ENCODE results near the gene CROCC2. TPM values are rescaled to one million over a fixed set of nuclear protein-coding genes. Genes with fewer than 3 reads are reported as not detected.

CROCC2 gene
- polyA plus RNA-seq, 1 donor (not counting 4 experiments of a cell fraction or from before 2014, with no cell fraction given) = not detected

DNA sequence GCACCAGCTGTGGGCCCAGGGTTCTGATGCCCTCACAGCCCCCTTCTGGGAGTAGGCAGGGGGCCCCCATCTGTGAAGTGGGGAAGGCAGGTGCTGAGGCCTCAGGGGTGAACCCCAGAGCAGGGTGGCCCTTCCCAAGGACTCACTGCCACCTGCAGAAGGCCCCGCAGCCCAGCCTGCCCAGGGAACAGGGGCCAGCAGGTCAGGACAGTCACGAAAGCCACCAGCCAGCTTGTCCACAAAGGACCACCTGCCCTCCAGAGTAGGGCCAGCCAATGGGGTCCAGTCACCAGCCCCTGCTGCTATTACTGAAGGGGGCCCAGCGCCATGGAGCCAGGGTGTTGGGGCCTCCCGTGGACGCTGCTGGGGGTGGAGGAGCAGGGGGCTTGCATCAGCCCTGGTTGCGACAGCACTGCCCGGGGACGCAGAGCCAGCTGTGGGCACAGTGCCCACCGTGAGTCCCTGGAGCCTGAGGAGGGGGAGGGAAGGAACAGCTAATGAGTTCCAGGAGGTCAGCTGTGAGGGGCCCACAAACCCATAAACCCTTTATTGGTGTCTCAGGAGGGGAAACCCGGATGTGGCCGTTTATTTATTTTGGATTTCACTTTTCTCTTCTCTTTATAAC lies 80.8 kb downstream of the CROCC2 start:
- no peaks in the 10 kb centered on the region for H3K79me2 ChIP-seq (ENCODE audit: control insufficient read depth, insufficient read depth, low read length)
- H3K4me3 ChIP-seq (ENCODE audit: control insufficient read depth in 2 of 3, extremely low read depth in 1 of 3, insufficient read depth in 2 of 3, low read depth in 1 of 3, low read length in 3 of 3) = no peak overlapping the region
- no peaks in the 10 kb centered on the region for H4K20me1 ChIP-seq (ENCODE audit: control insufficient read depth, extremely low read depth, insufficient read depth, low read length)
- peaks cover 17% of the 10 kb centered on the region for H3K27me3 ChIP-seq (ENCODE audit: control insufficient read depth, extremely low read depth, insufficient read depth, low read length)
- TF ChIP-seq, protein P1, sequence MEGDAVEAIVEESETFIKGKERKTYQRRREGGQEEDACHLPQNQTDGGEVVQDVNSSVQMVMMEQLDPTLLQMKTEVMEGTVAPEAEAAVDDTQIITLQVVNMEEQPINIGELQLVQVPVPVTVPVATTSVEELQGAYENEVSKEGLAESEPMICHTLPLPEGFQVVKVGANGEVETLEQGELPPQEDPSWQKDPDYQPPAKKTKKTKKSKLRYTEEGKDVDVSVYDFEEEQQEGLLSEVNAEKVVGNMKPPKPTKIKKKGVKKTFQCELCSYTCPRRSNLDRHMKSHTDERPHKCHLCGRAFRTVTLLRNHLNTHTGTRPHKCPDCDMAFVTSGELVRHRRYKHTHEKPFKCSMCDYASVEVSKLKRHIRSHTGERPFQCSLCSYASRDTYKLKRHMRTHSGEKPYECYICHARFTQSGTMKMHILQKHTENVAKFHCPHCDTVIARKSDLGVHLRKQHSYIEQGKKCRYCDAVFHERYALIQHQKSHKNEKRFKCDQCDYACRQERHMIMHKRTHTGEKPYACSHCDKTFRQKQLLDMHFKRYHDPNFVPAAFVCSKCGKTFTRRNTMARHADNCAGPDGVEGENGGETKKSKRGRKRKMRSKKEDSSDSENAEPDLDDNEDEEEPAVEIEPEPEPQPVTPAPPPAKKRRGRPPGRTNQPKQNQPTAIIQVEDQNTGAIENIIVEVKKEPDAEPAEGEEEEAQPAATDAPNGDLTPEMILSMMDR (optimal IDR thresholded peaks at IDR 0.05 in 1 of 3, IDR thresholded peaks at IDR 0.05 in 1 of 3, conservative IDR thresholded peaks at IDR 0.05 in 1 of 3; ENCODE audit: extremely low read depth in 1 of 3, insufficient read depth in 2 of 3, low read length in 3 of 3) = no peak
- no peak for TF ChIP-seq EZH2 (IDR thresholded peaks at IDR 0.05; ENCODE audit: low read length)
- no peak overlapping the region for H3K4me2 ChIP-seq (ENCODE audit: control insufficient read depth, extremely low read depth, insufficient read depth, low read depth, low read length)
- H3K9me1 ChIP-seq (ENCODE audit: control insufficient read depth, extremely low read depth, insufficient read depth, low read length) = no peaks in the 10 kb centered on the region
- no peak overlapping the region for H2AFZ ChIP-seq (ENCODE audit: control insufficient read depth, low read length)
- no peaks in the 10 kb centered on the region for H3K4me1 ChIP-seq (ENCODE audit: control insufficient read depth, extremely low read depth, insufficient read depth, low read length)
- FAIRE-seq (no peak), DNase-seq (ENCODE audit: low read depth, low spot score) (no peak)
- H3K9me3 ChIP-seq (ENCODE audit: control insufficient read depth, low read depth, low read length) = peaks cover 3% of the 10 kb centered on the region
- no peak overlapping the region for H3K27ac ChIP-seq (ENCODE audit: control insufficient read depth, insufficient read depth, low read length)
- no peaks in the 10 kb centered on the region for H3K36me3 ChIP-seq (ENCODE audit: control insufficient read depth in 2 of 2, extremely low read depth in 1 of 2, insufficient read depth in 2 of 2, low read length in 2 of 2)
- no peak overlapping the region for H3K9ac ChIP-seq (ENCODE audit: control insufficient read depth, extremely low read depth, insufficient read depth, low read length)
- dilution Hi-C loops (cut with MboI; ENCODE audit: extremely low pct_ligation_motif_present, low sequenced_read_pairs) = no loop called here

DNA sequence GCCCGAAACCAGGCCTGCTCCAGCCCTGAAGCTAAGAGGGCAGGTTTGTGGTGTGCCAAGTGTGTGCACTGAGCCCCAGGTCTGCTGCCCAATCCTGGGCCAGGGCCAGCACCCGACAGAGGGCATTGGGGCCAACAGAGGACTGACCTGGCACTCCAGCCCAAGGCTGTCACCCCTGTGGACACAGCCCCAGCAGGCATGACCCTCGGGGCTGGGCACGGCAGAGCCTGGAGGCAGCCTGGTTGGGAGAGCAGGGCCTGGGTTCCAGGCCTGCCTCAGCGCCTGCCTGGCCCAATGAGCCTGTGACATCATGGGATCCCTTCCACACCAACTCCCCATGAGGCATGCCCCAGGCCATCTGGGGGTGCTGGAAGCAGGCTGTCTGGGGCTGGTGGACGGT lies 81.5 kb downstream of the CROCC2 start:
- no peak overlapping the region for H3K9ac ChIP-seq (ENCODE audit: control insufficient read depth, extremely low read depth, insufficient read depth, low read length)
- no peak overlapping the region for H3K4me2 ChIP-seq (ENCODE audit: control insufficient read depth, extremely low read depth, insufficient read depth, low read depth, low read length)

More for the DNA sequence above, 81.5 kb downstream of the CROCC2 start:
- Histone ChIP-seq H2AFZ (ENCODE audit: control insufficient read depth, low read length) (no peak overlapping the region), H3K9me1 (ENCODE audit: control insufficient read depth, extremely low read depth, insufficient read depth, low read length) (no peaks in the 10 kb centered on the region), H3K9me3 (ENCODE audit: control insufficient read depth, low read depth, low read length) (peaks cover 3% of the 10 kb centered on the region), H4K20me1 (ENCODE audit: control insufficient read depth, extremely low read depth, insufficient read depth, low read length) (no peaks in the 10 kb centered on the region), H3K27ac (ENCODE audit: control insufficient read depth, insufficient read depth, low read length) (no peak overlapping the region), H3K4me1 (ENCODE audit: control insufficient read depth, extremely low read depth, insufficient read depth, low read length) (no peaks in the 10 kb centered on the region), H3K27me3 (ENCODE audit: control insufficient read depth, extremely low read depth, insufficient read depth, low read length) (peaks cover 10% of the 10 kb centered on the region), H3K79me2 (ENCODE audit: control insufficient read depth, insufficient read depth, low read length) (no peaks in the 10 kb centered on the region), H3K4me3 (ENCODE audit: control insufficient read depth in 2 of 3, extremely low read depth in 1 of 3, insufficient read depth in 2 of 3, low read depth in 1 of 3, low read length in 3 of 3) (no peak overlapping the region), H3K36me3 (ENCODE audit: control insufficient read depth in 2 of 2, extremely low read depth in 1 of 2, insufficient read depth in 2 of 2, low read length in 2 of 2) (no peaks in the 10 kb centered on the region)
- no peak for FAIRE-seq
- DNase-seq (ENCODE audit: low read depth, low spot score) = no peak
- dilution Hi-C loops (cut with MboI; ENCODE audit: extremely low pct_ligation_motif_present, low sequenced_read_pairs) = no loop called here
- TF ChIP-seq, protein P1 (optimal IDR thresholded peaks at IDR 0.05 in 1 of 3, IDR thresholded peaks at IDR 0.05 in 1 of 3, conservative IDR thresholded peaks at IDR 0.05 in 1 of 3; ENCODE audit: extremely low read depth in 1 of 3, insufficient read depth in 2 of 3, low read length in 3 of 3) = no peak
- no peak for TF ChIP-seq EZH2 (IDR thresholded peaks at IDR 0.05; ENCODE audit: low read length)

Data from keratinocyte (primary cell).